CD4-positive, alpha-beta T cell treated with Interleukin-1 beta for 1 hour (primary cell): ENCODE data around the gene LRRC72.
"Not testable (repeated sequence)": the region's sequence is repeated elsewhere in the genome, so short reads cannot be mapped to it uniquely, and the experiment has no call there.

Experiments used
- DNase-seq, 2 donors: peaks; one replicate each; pipeline ENCODE4 v3.0.0-alpha.2; 2020 to 2022

LRRC72 gene

DNA sequence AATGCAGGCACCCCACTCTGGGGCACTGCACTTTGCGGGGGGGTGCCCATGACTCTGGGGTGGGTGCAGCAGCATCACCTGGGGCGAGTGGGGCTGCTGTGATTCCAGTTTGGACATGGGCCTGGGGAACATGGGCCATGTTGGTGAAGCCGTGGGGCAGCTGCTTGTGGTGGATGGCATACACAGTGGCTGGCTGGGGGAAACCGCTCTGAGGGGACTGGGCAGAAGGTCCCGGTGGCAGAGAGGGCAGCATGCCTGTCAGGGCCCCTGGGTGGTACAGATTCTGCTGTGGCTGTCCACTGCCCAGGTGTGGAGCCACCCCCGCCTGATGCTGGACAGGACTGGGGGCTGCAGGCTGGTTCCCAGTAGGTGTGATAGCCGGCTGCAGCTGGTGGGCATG is 57.2 kb downstream of the LRRC72 start:
- DNase-seq, result no peak

DNA sequence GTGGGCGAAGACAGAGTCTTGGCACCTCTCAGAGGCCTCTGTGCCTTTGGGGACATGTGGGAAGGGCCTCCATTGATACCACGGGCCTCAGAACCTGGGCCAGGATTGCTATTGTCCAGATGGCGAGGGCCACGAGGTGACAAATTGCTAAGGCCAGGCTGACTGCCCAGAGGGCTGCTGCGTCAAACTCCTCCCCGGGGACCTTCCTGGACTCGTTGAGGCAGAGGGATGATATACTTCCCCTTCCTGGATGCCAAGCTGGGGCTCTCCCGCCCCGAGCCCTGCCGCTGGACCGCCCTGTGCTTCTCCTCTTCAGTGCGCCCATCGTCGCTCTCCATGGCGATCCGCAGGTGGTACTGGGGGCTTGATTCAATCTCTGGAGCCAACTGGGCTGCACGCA is 58.9 kb downstream of the LRRC72 start:
- DNase-seq, result no peak

DNA sequence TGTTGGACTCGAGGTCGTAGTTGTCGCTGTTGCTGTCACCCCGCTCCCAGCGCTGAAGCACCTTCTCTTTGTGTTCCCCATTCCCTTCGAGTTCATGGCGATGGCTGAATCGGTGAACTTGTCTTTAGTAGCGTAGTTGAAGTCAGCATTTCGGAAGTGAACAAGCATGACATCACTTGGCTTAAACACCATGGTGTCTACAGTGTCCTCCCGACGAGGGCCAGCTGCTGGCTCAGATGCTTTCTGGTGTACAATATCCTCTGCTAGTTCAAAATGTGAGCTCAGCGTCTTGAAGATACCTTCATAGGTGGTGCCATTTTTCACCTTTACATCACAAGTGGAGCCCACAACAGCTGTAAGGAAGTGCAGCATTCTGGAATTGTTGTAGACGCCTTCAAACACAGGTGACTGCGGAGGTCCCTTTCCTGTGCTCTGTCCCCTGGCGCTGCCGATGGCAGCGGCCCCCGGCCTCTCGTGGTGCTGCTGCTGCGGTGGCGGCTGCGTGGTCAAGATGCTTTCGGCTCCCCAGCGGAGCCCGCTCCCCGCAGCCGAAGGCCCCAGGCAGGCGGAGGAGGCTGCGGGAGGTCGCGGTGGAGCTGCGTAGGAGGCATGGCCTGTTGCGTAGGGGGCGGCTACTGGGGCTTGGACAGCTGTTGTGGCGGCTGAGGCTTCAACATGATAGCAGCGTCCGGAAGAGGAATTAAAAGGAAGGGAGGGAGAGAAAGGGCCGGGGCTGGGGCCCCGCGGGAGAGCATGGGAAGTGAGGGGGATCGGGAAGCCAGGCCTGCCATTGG is 59.7 kb downstream of the LRRC72 start:
- DNase-seq, result no peak

DNA sequence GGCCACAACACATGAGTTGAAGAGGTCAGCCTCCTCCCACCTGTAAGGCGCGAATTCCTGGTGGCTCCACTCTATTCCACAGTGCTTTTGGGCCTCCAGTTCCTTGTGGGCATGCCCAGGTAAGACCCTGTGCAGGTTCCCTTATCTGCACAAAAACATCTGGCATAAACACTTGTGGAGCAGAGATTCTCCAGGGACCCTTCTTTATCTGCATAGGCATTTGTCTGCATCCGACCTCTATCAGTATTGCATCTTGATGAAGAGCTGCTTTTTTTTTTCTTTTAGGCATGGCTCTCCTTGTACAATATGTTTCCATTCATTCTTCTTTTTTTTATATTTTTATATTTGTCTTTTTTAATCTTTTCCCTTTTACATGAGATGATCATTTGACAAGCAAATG is 60.5 kb downstream of the LRRC72 start:
- DNase-seq, result no peak

DNA sequence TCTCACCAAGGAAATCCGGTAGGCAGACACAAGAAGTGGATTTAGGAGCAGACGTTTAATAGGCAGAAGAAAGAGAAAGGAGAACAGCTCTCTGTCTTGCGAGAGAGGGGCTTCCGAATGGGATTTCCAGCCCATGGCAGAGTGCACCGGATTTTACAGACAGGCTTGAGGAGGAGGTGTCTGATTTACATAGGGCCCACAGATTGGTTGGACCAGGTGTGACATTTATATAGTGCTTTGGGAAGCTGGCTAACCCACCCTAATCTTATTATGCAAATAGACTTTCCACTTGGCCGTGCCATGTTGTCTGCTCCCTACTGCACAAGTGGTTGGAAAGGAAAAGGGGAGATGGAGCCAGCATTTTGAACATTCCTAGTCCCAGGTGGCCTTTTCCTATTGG is 61.2 kb downstream of the LRRC72 start:
- no peak for DNase-seq

GRCh38 chr7:16589881-16590280 is 63.3 kb downstream of the LRRC72 start:
- DNase-seq, result no peak

- no peak for DNase-seq
Measured at GRCh38 chr7:16590424-16590823, 63.8 kb downstream of the LRRC72 start.

- no peak for DNase-seq
Measured at GRCh38 chr7:16592395-16592794, 65.8 kb downstream of the LRRC72 start.

DNA sequence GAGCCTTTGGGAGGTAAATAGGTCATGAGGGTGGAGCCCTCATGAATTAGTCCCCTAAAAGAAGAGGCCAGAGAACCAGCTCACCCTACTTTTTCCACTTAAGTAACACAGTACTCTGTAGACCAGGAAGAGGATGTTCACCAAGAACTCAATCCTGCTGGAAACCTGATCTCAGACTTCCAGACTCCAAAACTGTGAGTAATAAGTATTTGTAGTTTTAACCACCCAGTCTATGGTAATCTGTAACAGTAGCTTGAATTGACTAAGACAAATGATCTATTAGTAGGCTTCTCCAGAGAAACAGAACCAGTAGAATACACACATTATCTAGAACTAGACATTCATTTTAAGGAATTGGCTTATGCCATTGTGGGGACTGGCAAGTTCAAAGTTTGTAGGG is 67.4 kb downstream of the LRRC72 start:
- no peak for DNase-seq

DNA sequence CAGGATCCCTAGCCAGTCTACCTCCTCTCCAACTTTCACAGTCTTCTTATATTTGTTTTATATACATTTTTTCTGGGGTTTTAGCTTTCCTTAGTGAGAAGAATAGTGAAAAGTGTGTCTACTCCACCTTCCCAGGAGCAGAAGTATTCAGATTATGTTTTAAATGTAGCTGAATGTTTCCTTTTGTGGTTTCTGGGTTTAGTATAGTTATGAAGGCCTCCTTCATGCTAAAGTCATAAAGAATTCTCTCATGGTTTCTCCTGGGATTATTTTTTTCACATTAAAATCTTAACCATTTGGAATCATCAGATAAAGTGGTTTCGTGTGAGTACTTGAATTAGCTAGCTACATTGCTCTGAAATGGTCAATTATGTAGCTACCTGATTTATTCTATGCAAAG is 68.1 kb downstream of the LRRC72 start:
- DNase-seq, result no peak

- DNase-seq, result not testable (repeated sequence)
Measured at GRCh38 chr7:16595596-16595995, 69.0 kb downstream of the LRRC72 start.

GRCh38 chr7:16598015-16598414 is 71.4 kb downstream of the LRRC72 start:
- no peak for DNase-seq

- no peak for DNase-seq
Measured at GRCh38 chr7:16599860-16600259, 73.2 kb downstream of the LRRC72 start.

DNA sequence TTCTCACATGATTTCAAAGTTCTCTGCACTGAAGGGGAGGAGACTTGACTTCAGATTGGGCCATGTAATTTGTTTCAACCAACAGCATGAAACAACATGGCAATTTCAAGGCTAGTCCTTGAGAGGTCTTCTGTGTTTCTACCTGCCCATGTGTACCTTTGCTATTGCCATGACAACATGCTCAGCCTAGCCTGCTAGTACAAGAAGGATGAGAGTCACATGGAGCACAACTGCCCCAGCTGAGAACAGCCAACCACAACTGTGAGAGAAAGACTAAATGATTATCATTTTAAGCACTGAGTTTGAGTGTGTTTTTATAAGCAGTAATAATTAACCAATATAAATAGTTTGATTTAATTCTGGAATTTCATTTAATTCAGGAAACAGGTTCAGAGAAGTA is 77.0 kb downstream of the LRRC72 start:
- DNase-seq, result no peak

- DNase-seq, result no peak
Measured at GRCh38 chr7:16604054-16604453, 77.4 kb downstream of the LRRC72 start.

GRCh38 chr7:16606704-16607103 is 80.1 kb downstream of the LRRC72 start:
- no peak for DNase-seq

- no peak for DNase-seq
Measured at GRCh38 chr7:16609842-16610450, 83.3 kb downstream of the LRRC72 start.

DNA sequence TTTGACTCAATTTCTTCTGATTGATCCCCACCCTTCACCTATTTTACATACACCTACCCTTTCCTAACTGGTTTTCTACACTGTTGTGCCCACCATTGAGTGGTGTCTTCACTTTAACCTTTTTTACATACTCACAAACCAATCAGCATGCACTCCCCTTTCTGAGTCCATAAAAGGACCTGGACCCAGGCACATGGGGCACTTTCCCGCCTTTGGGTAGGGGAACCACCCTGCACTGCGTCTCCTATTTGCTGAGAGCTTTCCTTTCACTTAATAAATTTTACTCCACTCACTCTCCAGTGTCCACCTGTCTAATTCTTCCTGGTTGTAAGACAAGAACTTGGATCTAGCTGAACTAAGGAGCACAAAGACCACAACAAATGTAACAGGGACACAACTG is 85.1 kb downstream of the LRRC72 start:
- DNase-seq, result no peak

DNA sequence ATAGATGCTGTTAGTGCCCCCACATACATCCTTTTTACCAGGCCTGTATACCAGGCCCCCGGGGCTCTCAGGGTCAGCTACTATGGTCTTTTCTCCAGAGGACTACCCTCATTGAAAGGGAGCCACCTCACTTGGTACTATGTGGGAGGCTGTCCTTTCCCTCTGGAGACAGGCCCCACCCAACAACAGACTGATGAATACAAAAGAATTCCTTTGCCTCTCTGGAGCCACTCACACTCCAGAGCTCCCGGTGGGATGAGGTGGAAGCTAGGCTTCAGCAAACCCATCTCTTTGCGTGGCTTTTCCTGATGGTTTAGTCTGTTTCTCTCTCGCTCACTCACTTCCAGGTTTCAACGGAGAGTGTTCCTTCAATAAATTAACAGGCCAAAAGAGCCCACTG is 88.6 kb downstream of the LRRC72 start:
- DNase-seq, result no peak

DNA sequence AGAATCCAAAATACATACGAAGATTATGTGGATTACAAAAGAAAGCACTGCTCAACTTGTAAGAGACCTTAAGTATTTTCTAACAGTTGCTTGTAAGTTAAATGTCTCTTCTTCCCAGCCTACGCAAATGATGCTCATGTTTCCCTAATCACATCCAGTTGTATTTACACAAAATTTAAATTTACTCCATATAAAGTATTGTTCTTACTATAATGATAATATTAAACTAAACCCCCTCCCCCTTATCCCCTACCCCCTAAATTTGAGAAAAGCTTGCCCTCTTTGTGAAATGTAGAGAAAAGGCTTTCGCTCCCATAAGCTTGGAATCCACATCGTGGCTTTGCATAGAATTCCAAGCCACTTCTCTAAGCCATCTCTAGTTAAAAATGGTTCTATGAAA is 89.5 kb downstream of the LRRC72 start:
- DNase-seq, result no peak

GRCh38 chr7:16616542-16616941 is 89.9 kb downstream of the LRRC72 start:
- no peak for DNase-seq

DNA sequence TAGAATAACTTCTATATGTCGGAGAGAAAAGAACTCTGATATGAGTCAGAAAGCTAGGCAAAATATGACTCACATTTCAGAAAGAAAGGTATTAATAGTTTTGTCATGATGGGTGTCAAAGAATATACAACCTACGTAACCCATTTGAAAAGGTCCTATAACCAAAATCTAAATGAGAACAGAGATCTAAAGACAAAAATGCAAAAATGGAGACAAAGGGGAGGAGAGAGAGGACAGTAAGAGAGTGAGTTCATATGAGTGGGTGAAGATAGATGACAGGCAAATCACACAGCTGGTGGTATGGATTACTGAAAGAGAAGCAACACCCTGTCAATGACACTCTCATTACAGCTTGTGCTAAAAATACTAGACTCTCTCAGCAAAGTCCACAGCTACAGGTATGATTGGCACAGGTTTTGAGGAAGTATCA is 93.4 kb downstream of the LRRC72 start:
- no peak for DNase-seq

DNA sequence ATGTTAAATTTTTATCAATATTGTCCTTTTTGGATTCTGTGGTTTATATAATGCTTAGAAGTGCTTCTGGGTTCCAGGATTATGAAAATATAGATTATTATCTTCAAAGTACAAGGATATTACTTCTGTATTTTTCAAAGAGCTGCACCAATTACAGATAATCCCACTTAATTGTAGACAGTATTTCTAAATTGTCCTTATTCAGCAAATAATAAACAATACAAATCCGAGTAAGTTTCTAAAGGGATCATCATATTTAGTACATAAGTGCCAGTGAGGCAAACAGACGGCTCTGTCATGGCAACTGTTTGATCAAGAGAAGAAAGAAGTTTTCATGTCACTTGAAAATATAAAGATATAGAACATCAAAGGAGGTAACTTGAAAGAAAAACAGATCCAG is 99.8 kb downstream of the LRRC72 start:
- DNase-seq, result no peak

- no peak for DNase-seq
Measured at GRCh38 chr7:16627236-16627635, 100.6 kb downstream of the LRRC72 start.

GRCh38 chr7:16630654-16631053 is 104.0 kb downstream of the LRRC72 start:
- no peak for DNase-seq
